Fibroblast of gingiva (primary cell): ENCODE data around the gene SEL1L.
"Not testable (repeated sequence)": the region's sequence is repeated elsewhere in the genome, so short reads cannot be mapped to it uniquely, and the experiment has no call there.

Experiments
- DNase-seq: peaks from one replicate; pipeline ENCODE4 v3.0.0-alpha.2; 2011; ENCODE audit warnings: low read depth

Gene SEL1L

DNA sequence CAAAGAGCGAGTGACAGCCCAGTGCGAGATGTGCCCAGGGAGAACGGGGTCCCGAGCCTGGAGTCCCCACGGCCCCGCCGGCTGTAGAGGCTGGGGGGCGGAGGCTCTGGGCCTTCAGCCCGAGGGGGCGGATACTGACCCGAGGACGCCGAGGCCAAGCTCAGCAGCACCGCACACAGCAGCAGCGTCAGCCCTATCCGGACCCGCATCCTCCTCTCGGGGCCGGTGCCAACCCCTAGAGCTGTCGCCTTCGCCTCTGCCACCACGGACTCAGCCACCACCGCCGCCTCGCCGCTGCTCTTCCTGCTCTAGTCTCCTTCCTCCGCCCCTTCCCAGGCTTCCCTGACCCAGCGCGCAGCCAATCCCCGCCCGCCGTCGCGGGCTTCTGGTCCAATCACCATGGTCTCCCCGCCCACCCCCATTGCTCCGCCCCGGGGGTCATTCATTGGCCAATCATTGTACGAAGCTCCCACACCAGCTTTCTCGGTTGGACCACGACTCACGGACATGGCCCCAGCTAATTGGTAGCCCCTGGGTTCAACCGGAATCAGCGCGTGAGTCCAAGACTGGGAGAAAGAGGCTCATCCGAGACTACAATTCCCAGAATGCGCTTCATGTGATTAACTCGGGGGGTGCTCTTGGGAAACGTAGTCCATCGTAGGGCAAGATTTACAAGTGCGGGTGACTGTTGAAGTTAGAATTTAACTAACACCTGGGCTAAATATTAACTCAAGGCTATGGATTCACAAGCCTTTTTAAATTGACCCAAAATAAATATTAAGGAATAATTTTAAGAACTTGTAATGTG, at the start of gene SEL1L:
Gene SEL1L (minus strand): TSS at position 318 of the 808 bp plus-strand sequence. CDS start 109 bp downstream, at position 209.
- peak; percentile 99 for DNase-seq

DNA sequence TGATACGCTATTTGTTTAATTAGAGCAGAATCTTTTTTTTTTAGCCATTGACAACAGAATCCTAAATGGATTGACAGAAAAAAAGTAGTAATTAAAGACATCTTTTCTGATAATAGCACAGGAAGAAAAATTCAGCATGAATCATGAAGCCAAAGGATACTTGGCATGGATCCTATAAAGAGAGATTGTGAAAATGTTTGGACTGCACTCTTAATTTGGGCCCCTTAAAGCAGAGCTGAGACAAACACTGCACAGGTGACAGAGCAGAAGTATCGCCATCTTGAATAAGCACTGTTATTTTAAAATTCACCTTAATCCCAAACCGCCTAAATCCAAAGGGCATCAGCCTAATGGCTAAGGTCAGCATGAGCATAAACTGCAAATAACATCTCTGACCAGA, 48.8 kb upstream of the SEL1L start:
- no peak for DNase-seq

DNA sequence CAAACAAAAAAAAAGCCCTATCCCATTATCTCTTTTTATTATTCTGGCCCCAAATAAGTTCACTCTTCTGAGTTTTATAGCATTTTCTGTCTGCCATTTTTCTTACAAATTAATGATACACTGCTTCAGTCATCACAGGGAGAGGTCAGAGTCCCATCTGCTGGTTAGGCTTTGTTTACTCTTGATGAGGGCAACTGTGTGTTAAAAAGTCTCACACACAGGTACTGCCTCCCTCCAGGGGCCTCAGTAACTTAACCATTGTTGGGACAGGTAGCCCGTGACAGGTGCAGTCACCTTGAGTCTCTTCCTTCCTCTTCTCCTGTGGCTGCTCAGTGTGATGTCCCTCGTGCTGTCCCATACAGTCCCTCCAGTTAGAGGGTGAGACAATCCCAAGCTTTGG, 45.5 kb upstream of the SEL1L start:
- no peak for DNase-seq

DNA sequence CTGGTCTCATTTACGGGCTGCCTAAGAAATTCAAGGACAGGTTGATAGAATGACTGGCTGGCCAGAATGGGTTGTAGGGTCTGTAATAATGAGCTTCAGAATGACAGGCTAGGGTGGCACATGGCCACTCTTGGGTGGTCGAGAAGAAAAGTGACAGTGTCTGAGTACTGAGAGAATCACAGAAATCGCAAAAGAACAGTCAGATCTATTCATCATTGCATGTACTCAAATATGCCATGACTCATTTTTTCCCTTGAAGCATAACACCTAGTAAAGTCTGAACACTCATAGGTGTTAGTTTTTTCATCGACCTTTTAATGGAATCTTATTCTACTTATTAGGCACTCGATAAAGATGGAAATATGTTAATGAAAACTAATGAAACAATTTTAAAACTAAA, 37.8 kb upstream of the SEL1L start:
- no peak for DNase-seq

DNA sequence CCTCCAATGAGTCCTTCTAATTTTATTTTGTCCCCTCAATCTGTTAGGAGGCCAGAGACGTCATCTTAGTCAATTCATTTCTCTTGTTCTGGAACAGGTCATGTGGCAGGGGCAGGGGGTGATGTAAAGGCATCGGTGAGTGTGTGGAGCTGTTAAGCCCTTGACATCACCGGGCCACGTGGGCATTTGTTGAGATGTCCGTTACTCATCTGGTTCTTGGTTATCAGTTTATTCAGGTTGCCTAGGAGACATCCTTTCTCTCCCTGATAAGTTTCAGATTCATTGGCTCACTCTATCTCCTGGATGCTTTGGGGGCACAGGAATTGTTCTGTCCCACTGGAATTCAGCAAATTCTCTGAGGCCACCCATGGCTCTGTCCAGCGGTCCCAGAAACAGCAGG, 33.6 kb upstream of the SEL1L start:
- no peak for DNase-seq

DNA sequence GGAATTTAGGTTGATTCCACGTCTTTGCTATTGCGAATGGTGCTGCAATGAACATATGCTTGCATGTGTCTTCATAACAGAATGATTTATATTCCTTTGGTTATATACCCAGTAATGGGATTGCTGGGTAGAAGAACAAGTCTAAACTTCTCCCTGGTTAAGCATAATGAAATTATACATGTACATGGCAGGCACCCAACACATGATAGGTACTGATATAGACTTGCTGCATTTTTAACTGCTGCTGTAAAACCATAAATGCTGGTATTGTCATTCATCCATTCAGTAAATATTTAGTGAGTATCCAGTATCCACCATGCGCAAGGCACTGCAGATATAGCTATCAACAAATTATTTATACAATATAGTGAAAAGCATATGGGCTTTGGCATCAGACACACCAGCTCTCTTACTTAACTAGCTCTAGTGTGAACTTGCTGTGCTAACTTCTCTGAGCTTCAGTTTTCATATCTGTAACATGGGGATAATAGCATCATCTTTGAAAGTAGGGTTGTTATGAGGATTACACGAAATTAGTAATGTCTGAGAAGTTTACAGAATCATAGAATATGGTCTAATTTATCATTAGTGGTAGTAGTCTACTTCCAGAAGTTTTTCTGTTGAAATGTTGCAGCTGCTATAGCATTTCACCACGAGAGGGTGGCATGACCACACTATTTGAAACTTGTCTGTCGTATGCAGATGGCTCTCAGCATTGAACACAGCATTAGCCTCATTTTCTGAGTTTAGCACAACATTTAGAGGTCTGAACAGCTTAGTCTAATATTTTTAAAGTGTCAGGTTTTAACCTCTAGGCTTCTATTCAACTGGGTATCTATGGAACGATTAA, 32.0 kb upstream of the SEL1L start:
- DNase-seq: no peak

DNA sequence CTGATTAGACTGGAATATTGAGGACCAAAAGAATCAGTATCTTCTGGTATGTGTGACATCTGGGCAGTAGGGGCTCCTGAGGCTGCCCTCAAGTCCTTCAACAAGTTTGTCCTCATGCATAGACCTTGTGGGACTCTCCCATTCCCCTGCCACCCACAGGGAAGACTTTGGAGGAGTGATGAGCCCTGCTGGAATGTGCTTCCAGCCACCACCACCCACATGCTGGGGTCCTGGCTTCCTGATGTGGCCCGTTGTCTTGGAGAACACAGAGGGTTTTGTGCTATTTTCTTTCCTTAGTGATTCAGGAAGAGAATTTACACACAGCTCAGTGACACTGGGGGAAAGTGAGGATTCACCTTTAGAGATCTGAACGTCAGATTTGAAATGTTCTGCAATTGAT, 29.2 kb upstream of the SEL1L start:
- no peak for DNase-seq

DNA sequence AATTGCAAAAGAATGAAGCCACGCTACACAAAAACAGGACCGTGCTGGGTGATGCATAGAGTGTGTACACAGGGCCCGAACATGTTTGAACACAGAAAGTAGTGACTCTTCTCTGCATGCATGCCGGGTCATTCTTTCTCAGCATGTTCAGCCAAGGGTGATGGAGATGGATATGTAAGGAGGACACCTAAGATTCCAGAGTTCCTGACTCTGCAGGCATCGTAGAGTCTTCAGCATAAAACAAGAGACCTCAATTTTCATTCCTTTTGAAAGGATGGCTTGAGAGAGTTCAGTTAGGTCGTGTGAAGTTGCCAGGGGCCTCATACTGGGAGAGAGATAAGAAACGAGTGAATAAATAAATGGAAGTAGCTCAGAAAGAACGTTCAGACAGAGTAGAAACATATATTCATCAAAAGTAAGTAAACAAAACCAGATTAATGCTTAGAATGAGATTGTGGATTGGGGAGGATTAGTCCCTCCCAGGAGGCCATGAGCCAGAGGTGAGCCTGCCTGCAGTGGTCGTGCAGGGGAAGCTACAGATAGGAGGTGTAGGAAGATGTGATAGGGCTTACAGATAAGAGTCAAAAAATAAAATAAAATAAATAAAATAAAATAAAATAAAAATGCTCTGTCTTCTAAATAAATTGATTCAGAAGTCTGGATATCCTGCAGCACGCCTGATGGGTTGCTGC, 27.6 kb upstream of the SEL1L start:
- no peak for DNase-seq

DNA sequence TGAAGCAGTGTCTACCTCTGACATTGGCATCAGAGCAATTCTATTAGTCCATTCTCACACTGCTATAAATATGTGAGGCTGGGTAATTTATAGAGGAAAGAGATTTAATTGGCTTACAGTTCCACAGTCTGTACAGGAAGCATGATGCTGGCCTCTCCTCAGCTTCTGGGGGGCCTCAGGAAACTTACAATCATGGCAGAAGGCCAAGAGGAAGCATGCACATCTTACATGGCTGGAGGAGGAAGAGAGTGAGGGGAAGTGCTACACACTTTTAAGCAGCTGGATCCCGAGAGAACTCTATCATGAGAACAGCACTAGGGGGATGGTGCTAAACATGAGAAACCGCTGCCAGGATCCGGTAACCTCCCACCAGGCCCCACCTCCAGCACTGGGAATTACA, 25.7 kb upstream of the SEL1L start:
- no peak for DNase-seq

DNA sequence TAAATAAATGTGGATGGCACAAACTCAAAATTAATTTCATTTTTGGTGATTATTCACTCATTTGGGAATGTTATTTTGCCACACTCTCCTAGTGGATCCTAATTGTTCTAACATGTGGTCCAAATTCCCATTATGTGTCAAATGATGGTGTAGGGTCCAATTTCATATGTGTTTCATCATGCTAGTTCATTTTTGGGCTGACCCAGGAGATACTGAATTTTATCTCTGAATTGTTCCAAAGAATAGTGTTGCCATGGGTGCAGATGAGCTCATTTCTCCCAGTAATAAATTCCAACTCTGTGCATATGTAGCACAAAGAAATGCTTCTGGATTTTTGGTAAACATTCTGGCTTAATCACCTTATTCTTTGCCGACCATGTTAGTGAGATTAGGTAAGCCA, 23.5 kb upstream of the SEL1L start:
- DNase-seq: no peak

DNA sequence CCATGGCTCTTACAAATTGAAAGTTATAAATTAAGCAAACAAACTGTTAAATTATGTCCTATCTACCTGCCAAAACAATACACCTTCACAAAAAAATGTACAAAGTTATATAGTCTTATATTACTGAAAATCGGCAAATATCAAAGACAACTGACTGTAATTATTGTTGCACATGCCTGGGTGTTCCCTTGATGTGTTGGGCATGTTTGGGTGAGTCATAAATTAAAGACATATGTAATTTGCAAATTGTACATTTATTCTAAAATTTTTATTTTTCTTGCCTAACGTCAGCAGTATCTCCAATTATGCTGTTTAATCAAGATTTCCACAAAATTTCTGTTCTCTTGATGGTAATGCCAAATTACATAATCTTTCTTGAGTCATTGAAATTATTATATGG, 22.0 kb upstream of the SEL1L start:
- DNase-seq: no peak

DNA sequence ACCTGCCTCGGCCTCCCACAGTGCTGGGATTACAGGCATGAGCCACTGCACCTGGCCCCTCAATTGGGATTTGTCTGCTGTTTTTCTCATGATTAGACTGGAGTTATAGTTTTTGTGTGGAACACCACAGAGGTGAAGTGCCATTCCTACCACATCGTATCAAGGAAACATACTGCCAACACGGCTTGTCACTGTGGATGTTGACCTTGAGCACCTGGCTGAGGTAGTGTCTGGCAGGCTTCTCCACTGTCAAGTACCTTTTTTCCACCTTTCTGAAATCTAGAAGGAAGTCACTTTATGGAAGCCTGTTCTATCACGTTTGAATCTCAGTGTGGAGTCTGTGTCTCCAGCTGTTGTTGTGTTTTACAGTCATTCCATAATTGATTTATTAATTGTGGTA, 21.4 kb upstream of the SEL1L start:
- DNase-seq: no peak

DNA sequence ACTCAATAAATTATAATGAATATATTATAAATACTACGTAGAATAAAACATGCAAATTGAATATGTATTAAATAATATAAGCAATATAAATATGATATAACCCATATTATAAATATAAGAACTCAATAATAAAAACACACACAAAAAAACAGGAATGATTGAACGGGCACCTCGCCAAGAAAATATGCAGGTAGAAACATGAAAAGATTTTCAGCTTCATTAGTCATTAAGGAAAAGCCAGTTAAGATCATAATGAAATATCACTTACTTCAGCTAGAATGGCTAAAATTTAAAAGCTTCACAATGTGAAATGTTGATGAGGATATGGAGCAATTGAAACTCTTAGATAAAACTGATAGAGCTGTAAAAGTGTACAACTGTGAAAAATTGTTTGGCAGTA, 17.8 kb upstream of the SEL1L start:
- DNase-seq: no peak

DNA sequence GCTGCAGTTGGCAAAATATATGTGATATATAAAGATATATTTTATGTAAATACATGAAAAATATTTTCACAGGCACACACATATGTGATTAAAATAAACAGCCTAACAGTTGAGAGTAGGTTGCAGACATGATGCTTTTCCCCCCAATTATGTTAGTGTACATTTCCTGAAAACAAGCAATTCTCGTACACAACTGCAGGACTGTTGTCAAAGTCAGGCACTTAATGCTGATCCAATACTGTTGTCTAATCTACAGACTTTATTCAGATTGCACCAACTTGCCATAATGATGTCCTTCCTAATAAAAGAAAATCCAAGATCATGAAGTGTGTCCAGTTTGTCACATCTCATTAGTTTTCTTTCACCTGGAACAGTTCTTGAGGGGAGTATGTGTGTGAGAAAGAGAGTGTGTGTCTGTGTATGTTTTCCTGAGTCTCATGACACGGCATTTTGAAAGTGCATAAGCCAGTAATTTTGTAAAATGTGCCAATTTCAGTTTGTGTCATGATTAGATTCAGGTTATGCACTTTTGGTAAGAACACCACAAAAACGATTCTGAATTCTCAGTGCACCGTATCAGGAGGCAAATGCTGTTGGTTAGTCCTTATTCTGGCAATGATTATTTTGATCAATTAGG, 16.5 kb upstream of the SEL1L start:
- DNase-seq: no peak

DNA sequence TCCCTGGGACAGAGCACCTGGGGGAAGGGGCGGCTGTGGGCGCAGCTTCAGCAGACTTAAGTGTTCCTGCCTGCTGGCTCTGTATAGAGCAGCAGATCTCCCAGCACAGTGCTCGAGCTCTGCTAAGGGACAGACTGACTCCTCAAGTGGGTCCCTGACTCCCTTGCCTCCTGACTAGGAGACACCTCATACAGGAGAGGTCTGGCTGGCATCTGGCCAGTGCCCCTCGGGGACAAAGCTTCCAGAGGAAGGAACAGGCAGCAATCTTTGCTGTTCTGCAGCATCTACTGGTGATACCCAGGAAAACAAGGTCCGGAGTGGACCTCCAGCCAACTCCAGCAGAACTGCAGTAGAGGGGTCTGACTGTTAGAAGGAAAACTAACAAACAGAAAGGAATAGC, 7.6 kb upstream of the SEL1L start:
- DNase-seq: not testable (repeated sequence)

DNA sequence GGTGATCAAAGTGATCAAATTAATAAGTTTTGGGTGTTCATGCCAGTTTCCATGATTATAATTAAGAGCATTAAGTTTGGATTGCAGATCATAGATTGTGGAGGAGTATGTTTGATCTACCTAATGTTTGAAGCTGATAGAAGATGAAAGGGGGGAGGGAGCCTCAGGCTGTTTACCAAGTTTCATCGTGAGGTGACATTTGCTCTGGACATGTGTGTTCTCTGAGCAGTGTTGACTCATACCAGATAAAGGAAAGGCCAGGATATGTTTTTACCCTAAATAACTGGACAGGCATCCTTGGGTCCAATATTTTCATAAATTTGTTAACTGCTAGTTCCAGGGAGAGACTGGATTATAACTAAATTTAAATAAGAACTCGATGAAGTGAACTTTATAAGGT, 3.5 kb upstream of the SEL1L start:
- no peak for DNase-seq

DNA sequence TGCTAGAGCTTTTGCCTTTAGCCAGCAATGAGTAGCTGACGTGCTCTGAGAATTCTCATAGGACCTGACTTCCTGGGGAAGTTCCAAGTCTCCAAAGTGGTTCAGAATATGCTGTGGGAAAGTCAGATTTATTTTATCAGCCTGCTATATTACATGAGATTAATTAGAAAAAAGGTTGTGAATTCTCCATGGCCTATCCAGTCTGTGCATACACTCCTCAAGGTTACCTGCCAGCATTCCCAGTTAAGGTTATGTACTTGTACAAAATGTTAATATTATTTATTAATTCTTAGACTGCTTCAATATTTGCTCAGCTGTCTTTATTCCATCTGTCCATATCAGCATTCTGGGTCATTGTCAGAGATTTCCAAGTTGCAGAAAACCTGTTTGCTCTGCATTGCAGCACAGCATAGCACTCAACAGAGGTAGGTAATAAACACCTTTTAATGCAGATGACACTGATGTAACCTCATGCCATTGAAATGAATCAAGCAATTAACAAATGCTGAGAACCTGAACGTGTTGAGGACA, 2.7 kb upstream of the SEL1L start:
- no peak for DNase-seq

DNA sequence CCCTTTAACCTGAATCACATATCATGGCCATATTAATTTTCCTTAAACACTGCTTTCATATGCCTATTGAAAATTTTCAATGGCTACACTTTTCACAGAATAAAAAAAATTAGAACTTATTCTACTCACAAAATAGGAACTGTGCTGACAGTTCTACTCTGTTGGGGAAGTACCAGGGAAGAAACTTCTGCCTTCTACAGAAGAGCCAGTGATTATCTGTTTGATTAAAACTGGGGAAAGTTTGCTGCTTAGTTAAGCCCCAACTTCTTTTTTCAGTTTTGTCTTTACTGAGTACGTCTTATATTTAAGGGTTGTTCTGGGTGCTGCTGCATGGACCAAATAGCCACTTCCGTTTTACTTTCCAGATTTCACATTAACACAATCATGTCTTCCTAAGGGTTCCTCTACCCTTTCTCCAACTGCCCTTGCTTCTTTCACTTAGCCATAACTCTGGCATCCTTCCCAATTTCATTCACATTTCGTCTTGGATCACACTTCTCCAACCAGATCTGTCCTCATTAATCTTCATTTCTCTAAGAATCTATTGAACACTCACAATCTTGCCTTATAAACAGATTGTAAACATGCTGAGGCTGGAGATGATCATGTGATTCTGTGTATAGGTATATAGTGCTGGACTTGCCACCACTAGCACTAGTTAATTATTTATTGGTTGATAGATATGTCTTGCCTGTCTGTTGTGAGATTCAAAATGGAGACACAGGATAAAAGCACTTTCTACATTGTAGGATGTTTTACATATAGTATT, 1.9 kb upstream of the SEL1L start:
- no peak for DNase-seq

DNA sequence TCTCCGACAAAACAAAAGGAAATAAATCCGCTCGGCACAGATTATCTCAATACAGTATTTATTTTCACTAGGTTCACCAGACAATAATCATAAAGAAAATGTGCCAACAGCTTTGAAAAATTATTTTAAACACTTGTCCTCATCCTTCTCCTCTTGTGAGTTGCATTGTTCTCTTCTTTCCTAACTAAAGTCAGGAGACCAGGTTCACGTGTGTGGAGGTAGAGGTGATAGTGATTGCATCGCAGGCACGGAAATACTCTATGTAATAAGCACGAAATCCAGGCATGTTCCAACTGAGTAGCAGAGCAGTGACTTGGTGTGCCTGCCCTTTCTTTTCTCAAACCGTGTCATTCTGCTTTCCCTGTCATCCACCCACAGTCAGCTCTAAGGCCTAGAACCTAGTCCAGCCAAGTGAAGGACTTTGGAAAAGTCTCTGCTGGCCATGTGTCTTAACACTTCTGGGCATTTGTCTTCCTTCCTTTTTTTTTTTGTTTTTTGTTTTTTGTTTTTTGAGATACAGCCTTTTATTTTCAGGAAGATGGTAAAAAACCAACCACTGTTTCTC, 939 bp upstream of the SEL1L start:
- no peak for DNase-seq

DNA sequence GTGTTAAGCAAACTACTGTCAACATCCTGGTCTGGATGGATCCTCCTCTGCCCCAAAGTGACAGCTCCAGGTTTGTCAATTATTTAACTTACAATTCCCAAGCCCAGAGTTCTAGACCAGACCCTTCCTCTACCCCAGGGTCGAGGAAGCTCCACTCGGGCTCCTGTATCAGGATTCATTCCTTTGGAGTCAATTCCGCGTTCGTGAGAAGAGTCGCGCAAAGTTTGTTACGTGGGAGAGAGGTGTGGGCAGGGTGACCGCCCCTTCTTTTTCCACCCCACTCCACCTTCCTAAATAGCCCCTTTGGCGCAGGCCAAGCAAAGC, 479 bp downstream of the SEL1L start:
- DNase-seq: no peak

DNA sequence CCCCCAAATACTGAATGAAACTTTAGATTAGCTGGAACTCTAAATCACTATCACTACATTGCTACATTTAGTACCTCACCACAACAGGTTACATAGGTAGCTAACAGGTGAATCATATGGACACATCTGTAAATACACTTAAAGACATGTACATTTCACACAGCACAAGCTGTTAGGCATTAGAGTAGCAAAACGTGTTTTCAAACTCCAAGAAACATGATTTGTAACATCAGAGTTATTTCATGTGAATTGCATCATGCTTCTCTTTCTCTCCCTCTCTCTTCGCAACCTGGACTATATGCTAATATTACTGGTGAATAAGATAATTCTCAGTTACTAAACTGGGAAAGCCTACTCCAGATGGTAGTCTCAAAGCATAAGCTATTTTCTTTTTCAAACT, 4.3 kb downstream of the SEL1L start:
- DNase-seq: peak; percentile 40
